B cell (primary cell): ENCODE results near the gene MAML2. TPM values are rescaled to one million over a fixed set of nuclear protein-coding genes. Genes with fewer than 3 reads are reported as not detected.

ENCODE experiments used
- ATAC-seq: fragments of 200-7000 bp; cut with Tn5 transposase; one replicate; pipeline ENCODE4 v1.10.0; 2021; ENCODE audit warnings: low read depth, mild to moderate bottlenecking, moderate number of reproducible peaks, moderate library complexity
- CTCF ChIA-PET: fragments of 350-600 bp; sonication (Branson Sonifier 250); formaldehyde crosslinking; loops from one replicate; lab custom pipeline; 2021; ENCODE audit warnings: antibody characterized with exemption, inconsistent platforms; lab: Charles Lee
- POLR2A ChIA-PET: fragments of 350-600 bp; sonication (Branson Sonifier 250); formaldehyde crosslinking; loops from one replicate; lab custom pipeline; 2021; ENCODE audit warnings: antibody characterized with exemption; lab: Charles Lee
- DNase-seq: peaks from one replicate; pipeline ENCODE4 v3.0.0; 2013
- H2AFZ ChIP-seq: 2 replicates; pipeline ENCODE4 v1.6.1; 2012; ENCODE audit warnings: mild to moderate bottlenecking, low read depth, low read length; ENCODE audit not compliant: insufficient read depth, poor library complexity, severe bottlenecking
- H3K27ac ChIP-seq, 2 donors: 1 replicate in 1 of 2; 2 replicates in 1 of 2; pipeline ENCODE4 v1.5.1; 2012 to 2013; ENCODE audit warnings: low read length in 2 of 2, mild to moderate bottlenecking in 2 of 2, moderate library complexity in 1 of 2
- H3K27me3 ChIP-seq, 4 experiments: fragments of 200-600 bp in 1 of 4; sonication (generic) in 1 of 4; replicated peaks in 1 of 4; 1 replicate in 2 of 4; 2 replicates in 2 of 4; pipeline versions ENCODE4 v1.6.1 to v1.7.0; 2013 to 2016; ENCODE audit warnings: low read length in 3 of 4, mild to moderate bottlenecking in 2 of 4, mixed read lengths in 1 of 4, moderate library complexity in 1 of 4; ENCODE audit not compliant: insufficient read depth in 4 of 4, control insufficient read depth in 3 of 4; ENCODE audit errors: control extremely low read depth in 1 of 4
- H3K36me3 ChIP-seq, 2 experiments: replicated peaks in 1 of 2; 1 replicate in 1 of 2; 2 replicates in 1 of 2; pipeline versions ENCODE4 v1.6.1 to v1.7.1; 2013; ENCODE audit warnings: low read length in 1 of 2; ENCODE audit not compliant: insufficient read depth in 2 of 2, control insufficient read depth in 1 of 2; ENCODE audit errors: control extremely low read depth in 1 of 2, extremely low read depth in 1 of 2
- H3K4me1 ChIP-seq, 2 donors: fragments of 200-600 bp in 1 of 2; sonication (generic) in 1 of 2; 1 replicate in 1 of 2; 2 replicates in 1 of 2; pipeline versions ENCODE4 v1.5.1 to v1.6.1; 2013 to 2017; ENCODE audit warnings: low read length in 2 of 2; ENCODE audit not compliant: control insufficient read depth in 2 of 2, insufficient read depth in 2 of 2
- H3K4me2 ChIP-seq: replicated peaks from 2 replicates; pipeline ENCODE3; 2012; ENCODE audit warnings: mild to moderate bottlenecking, low read depth, low read length; ENCODE audit not compliant: poor library complexity, severe bottlenecking
- H3K4me3 ChIP-seq, 5 experiments: fragments of 200-600 bp in 1 of 5; sonication (generic) in 1 of 5; 1 replicate in 3 of 5; 2 replicates in 2 of 5; pipeline versions ENCODE4 v1.5.1 to v1.7.0; 2011 to 2016; ENCODE audit warnings: low read length in 4 of 5, mild to moderate bottlenecking in 4 of 5, low read depth in 2 of 5, control low read depth in 1 of 5, moderate library complexity in 1 of 5; ENCODE audit not compliant: insufficient read depth in 1 of 5; ENCODE audit errors: control extremely low read depth in 1 of 5, extremely low read depth in 1 of 5
- H3K79me2 ChIP-seq: fragments of 200-600 bp; sonication (generic); one replicate; pipeline ENCODE4 v1.6.0; 2016; ENCODE audit warnings: low read length; ENCODE audit not compliant: control insufficient read depth, insufficient read depth
- H3K9ac ChIP-seq: fragments of 200-600 bp; sonication (generic); 2 replicates; pipeline ENCODE4 v1.6.1; 2017; ENCODE audit warnings: mild to moderate bottlenecking, low read length, moderate library complexity
- H3K9me3 ChIP-seq, 3 donors: one replicate each; pipeline versions ENCODE4 v1.6.1 to v1.7.1; 2013; ENCODE audit warnings: low read length in 2 of 3; ENCODE audit not compliant: control insufficient read depth in 2 of 3, insufficient read depth in 1 of 3; ENCODE audit errors: control extremely low read depth in 1 of 3
- H4K20me1 ChIP-seq: 2 replicates; pipeline ENCODE4 v1.6.0; 2012; ENCODE audit warnings: mild to moderate bottlenecking, low read length; ENCODE audit not compliant: insufficient read depth, control insufficient read depth, poor library complexity, severe bottlenecking
- H3K27ac Mint-ChIP-seq: one replicate; pipeline ENCODE4 v1.8.0; 2021; ENCODE audit warnings: mixed read lengths
- H3K27me3 Mint-ChIP-seq: one replicate; pipeline ENCODE4 v1.8.0; 2021; ENCODE audit warnings: mixed read lengths
- H3K4me1 Mint-ChIP-seq: one replicate; pipeline ENCODE4 v1.8.0; 2021; ENCODE audit warnings: mixed read lengths
- H3K4me3 Mint-ChIP-seq: one replicate; pipeline ENCODE4 v1.8.0; 2021; ENCODE audit warnings: mixed read lengths
- H3K9me3 Mint-ChIP-seq: one replicate; pipeline ENCODE4 v1.8.0; 2022; ENCODE audit warnings: mixed read lengths; ENCODE audit not compliant: insufficient read depth
- CTCF ChIP-seq: fragments of 200-600 bp; IDR thresholded peaks from one replicate; pipeline ENCODE4 v1.8.0; 2022; ENCODE audit warnings: antibody characterized with exemption, mild to moderate bottlenecking
- EZH2 ChIP-seq: IDR thresholded peaks from 2 replicates; pipeline ENCODE4 v1.6.1; 2012; ENCODE audit warnings: borderline replicate concordance, low read depth, mild to moderate bottlenecking, moderate library complexity, low read length; ENCODE audit not compliant: insufficient read depth, poor library complexity, severe bottlenecking
- WGBS: methylation state at CpG from one replicate; pipeline ENCODE4 v1.1.5; 2013; ENCODE audit warnings: missing lambda C conversion rate; ENCODE audit not compliant: insufficient coverage; 5-methylcytosine and 5-hydroxymethylcytosine counted together
- intact Hi-C: fragments of 100-400 bp; cut with micrococcal nuclease; formaldehyde crosslinking; loops from one replicate; pipeline ENCODE4 v1.10.0; 2022
- polyA plus RNA-seq: library from polyadenylated mRNA; depleted of rRNA; stranded (reverse); fragments of >200 nt; gene quantifications from 2 replicates; pipeline ENCODE4 v1.2.3, GENCODE V29; 2012
- total RNA-seq, 2 donors: library from RNA; stranded (reverse); fragments of 120-200 nt in 1 of 2; gene quantifications; 1 replicate in 1 of 2; 2 replicates in 1 of 2; pipeline versions ENCODE4 v1.2.3 to v1.2.4, GENCODE V29; 2013 to 2022

Gene MAML2
- total and polyA plus RNA-seq, 2 donors (not counting 1 experiment from before 2014, with no cell fraction given), result 10.7 to 26.4 TPM

- Histone ChIP-seq H3K27ac (no peak overlapping the region), H3K79me2 (no peaks in the 10 kb centered on the region), H3K9ac (no peak overlapping the region), H3K9me3 (peaks cover 0 to 7% (median 2%) of the 10 kb centered on the region in 3 donors), H3K36me3 (no peaks in the 10 kb centered on the region), H3K4me3 (no peak overlapping the region), H3K4me1 (no peaks in the 10 kb centered on the region), H4K20me1 (no peaks in the 10 kb centered on the region), H3K4me2 (no peak overlapping the region), H2AFZ (no peak overlapping the region), H3K27me3 (no peaks in the 10 kb centered on the region)
- Mint-ChIP-seq H3K4me1 (no peaks in the 10 kb centered on the region), H3K9me3 (peaks cover 5% of the 10 kb centered on the region), H3K4me3 (no peak overlapping the region), H3K27ac (no peak overlapping the region), H3K27me3 (peaks cover 18% of the 10 kb centered on the region)
- DNase-seq, result no peak
- WGBS, result no CpG with 5 or more reads among the region's 1 CpG
- POLR2A ChIA-PET, result no interaction called here
- CTCF ChIA-PET, result no interaction called here
- ATAC-seq, result no peak
- TF ChIP-seq EZH2 (no peak), CTCF (no peak)
- intact Hi-C loops, result no loop called here
Observed at GRCh38 chr11:95931916-95932315, 411.1 kb downstream of the MAML2 start.

GRCh38 chr11:95930948-95931347 lies 412.0 kb downstream of the MAML2 start:
- DNase-seq, result no peak

More at GRCh38 chr11:95930948-95931347, 412.0 kb downstream of the MAML2 start:
- no peak for ATAC-seq
- Mint-ChIP-seq H3K4me1 (no peaks in the 10 kb centered on the region), H3K27me3 (peaks cover 19% of the 10 kb centered on the region), H3K27ac (no peak overlapping the region), H3K4me3 (no peak overlapping the region), H3K9me3 (peaks cover 5% of the 10 kb centered on the region)
- Histone ChIP-seq H3K27ac (no peak overlapping the region), H3K4me1 (no peaks in the 10 kb centered on the region), H3K9me3 (peaks cover 0 to 7% (median 2%) of the 10 kb centered on the region in 3 donors), H4K20me1 (no peaks in the 10 kb centered on the region), H2AFZ (no peak overlapping the region), H3K27me3 (peaks cover 0 to 2% (median 0%) of the 10 kb centered on the region in 4 experiments), H3K36me3 (no peaks in the 10 kb centered on the region), H3K9ac (no peak overlapping the region), H3K4me3 (no peak overlapping the region), H3K79me2 (no peaks in the 10 kb centered on the region), H3K4me2 (no peak overlapping the region)
- intact Hi-C loops, result no loop called here
- ChIA-PET POLR2A (no interaction called here), CTCF (no interaction called here)
- WGBS, result no CpG with 5 or more reads among the region's 1 CpG
- no peak for TF ChIP-seq CTCF
- no peak for TF ChIP-seq EZH2
